Psoas muscle (tissue), 8 donors: ENCODE measurements around the gene ZC3H18. TPM values are rescaled to one million over a fixed set of nuclear protein-coding genes. Genes with fewer than 3 reads are reported as not detected.

Experiments
- ATAC-seq, 4 donors: fragments of 200-7000 bp; cut with Tn5 transposase; one replicate each; pipeline ENCODE4 v1.9.1; 2020; ENCODE audit warnings: moderate library complexity in 3 of 4, mild to moderate bottlenecking in 2 of 4
- DNase-seq, 2 donors: peaks; one replicate each; pipeline ENCODE4 v3.0.0-alpha.2; 2020
- H3K27ac ChIP-seq: fragments of 200-600 bp; one replicate; pipeline ENCODE4 v1.8.0; 2022
- H3K27me3 ChIP-seq, 3 donors: fragments of 200-600 bp in 1 of 3; one replicate each; pipeline versions ENCODE4 v1.6.1 to v1.8.0; 2013 to 2022; ENCODE audit warnings: low read length in 2 of 3, mild to moderate bottlenecking in 2 of 3, moderate library complexity in 1 of 3; ENCODE audit not compliant: insufficient read depth in 3 of 3
- H3K36me3 ChIP-seq, 2 donors: fragments of 200-600 bp in 1 of 2; one replicate each; pipeline versions ENCODE4 v1.6.1 to v1.8.0; 2013 to 2022; ENCODE audit warnings: low read depth in 1 of 2, mild to moderate bottlenecking in 1 of 2, moderate library complexity in 1 of 2; ENCODE audit not compliant: insufficient read depth in 1 of 2
- H3K4me1 ChIP-seq: fragments of 200-600 bp; one replicate; pipeline ENCODE4 v1.8.0; 2022
- H3K4me3 ChIP-seq: fragments of 200-600 bp; one replicate; pipeline ENCODE4 v1.8.0; 2022; ENCODE audit warnings: mild to moderate bottlenecking
- H3K9me3 ChIP-seq: fragments of 200-600 bp; one replicate; pipeline ENCODE4 v1.8.0; 2022
- WGBS, 3 donors: extraction: QIAGEN DNeasy Blood & Tissue Kit; methylation state at CpG; one replicate each; pipeline versions ENCODE4 v1.1.6 to v1.1.7; 2013; 5-methylcytosine and 5-hydroxymethylcytosine counted together
- intact Hi-C, 2 donors: fragments of 100-400 bp; cut with DNase I; formaldehyde crosslinking; loops; one replicate each; pipeline versions ENCODE4 v1.11.0 to v1.14.2; 2022
- polyA plus RNA-seq, 3 donors: library from polyadenylated mRNA; stranded (reverse); fragments of 200-250 nt; gene quantifications; one replicate each; pipeline ENCODE4 v1.2.3, GENCODE V29; 2013
- total RNA-seq, 4 donors: library from RNA; stranded (reverse); fragmentation: NEBNext Ultra II Directional in 2 of 4; extraction: Animal tissue kit (Norgen Biotek cat#: 25700) in 2 of 4; gene quantifications; one replicate each; pipeline versions ENCODE4 v1.2.1 to v1.2.4, GENCODE V29; 2021 to 2023
- TF ChIP-seq, protein P1 (sequence below): fragments of 200-600 bp; IDR thresholded peaks from one replicate; pipeline ENCODE4 v1.8.0; 2022; ENCODE audit warnings: antibody characterized with exemption
- donor health status: healthy with polysubstance abuse.
- donor health status: DM: no; HTN: no; CAD: no; lungs with moderate emphysema.
- donor health status: Bipolar disorder and iron deficiency.
- donor health status: healthy.
- donor health status: DM: yes; HTN: yes; CAD: no.
- donor health status: DM: no; HTN: no; CAD: no.
- donor health status: DM: no; HTN: no; CAD: no.
- donor health status: DM: yes; HTN: yes; CAD: no.

Gene ZC3H18
- total and polyA plus RNA-seq, 7 donors, result 19.9 to 36.0 (median 28.5) TPM

GRCh38 chr16:88560714-88561484 is 9.3 kb upstream of the ZC3H18 start:
- H3K27me3 ChIP-seq, result peaks cover 0 to 7% (median 3%) of the 10 kb centered on the region in 3 donors
- H3K4me3 ChIP-seq, result no peak overlapping the region
- intact Hi-C loops, result loop anchor here (2.0 to 10.0 kb wide), 2 partner anchors 116 to 366 kb away; no protein-coding TSS in a partner anchor
- H3K36me3 ChIP-seq, result no peaks in the 10 kb centered on the region
- TF ChIP-seq, protein P1, sequence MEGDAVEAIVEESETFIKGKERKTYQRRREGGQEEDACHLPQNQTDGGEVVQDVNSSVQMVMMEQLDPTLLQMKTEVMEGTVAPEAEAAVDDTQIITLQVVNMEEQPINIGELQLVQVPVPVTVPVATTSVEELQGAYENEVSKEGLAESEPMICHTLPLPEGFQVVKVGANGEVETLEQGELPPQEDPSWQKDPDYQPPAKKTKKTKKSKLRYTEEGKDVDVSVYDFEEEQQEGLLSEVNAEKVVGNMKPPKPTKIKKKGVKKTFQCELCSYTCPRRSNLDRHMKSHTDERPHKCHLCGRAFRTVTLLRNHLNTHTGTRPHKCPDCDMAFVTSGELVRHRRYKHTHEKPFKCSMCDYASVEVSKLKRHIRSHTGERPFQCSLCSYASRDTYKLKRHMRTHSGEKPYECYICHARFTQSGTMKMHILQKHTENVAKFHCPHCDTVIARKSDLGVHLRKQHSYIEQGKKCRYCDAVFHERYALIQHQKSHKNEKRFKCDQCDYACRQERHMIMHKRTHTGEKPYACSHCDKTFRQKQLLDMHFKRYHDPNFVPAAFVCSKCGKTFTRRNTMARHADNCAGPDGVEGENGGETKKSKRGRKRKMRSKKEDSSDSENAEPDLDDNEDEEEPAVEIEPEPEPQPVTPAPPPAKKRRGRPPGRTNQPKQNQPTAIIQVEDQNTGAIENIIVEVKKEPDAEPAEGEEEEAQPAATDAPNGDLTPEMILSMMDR, result no peak
- no peak for DNase-seq
- 53 to 67% (median 61%) methylated on average over 22 of the region's 22 CpGs for WGBS, 3 donors
- H3K27ac ChIP-seq, result no peak overlapping the region
- no peaks in the 10 kb centered on the region for H3K9me3 ChIP-seq
- no peak for ATAC-seq
- H3K4me1 ChIP-seq, result peaks cover 5% of the 10 kb centered on the region

- H3K4me1 ChIP-seq, result peaks cover 5% of the 10 kb centered on the region
- no peak overlapping the region for H3K27ac ChIP-seq
- H3K4me3 ChIP-seq, result no peak overlapping the region
- H3K27me3 ChIP-seq, result peaks cover 0 to 4% (median 0%) of the 10 kb centered on the region in 3 donors
- peak; percentile 43 to 78 (median 61) for ATAC-seq
- intact Hi-C loops, result loop anchor here (1.0 to 10.0 kb wide), 3 partner anchors 117 to 367 kb away; no protein-coding TSS in a partner anchor
- TF ChIP-seq, protein P1, result peak; percentile 60
- no peaks in the 10 kb centered on the region for H3K9me3 ChIP-seq
- peak; percentile 33 to 68 for DNase-seq
- 25 to 29% (median 25%) methylated on average over 20 to 24 of the region's 24 CpGs for WGBS, 3 donors
- H3K36me3 ChIP-seq, result no peaks in the 10 kb centered on the region
Measured at GRCh38 chr16:88561485-88562359, 8.5 kb upstream of the ZC3H18 start.

- TF ChIP-seq, protein P1, result no peak
- intact Hi-C loops, result loop anchor here (5.0 to 10.0 kb wide), 2 partner anchors 141 to 371 kb away; partner anchors contain the start of genes CTU2 (in 2 of the 2) and RNF166 (in 2 of the 2)
- 63 to 70% (median 67%) methylated on average over 6 of the region's 6 CpGs for WGBS, 3 donors
Measured at GRCh38 chr16:88566158-88566557, 4.0 kb upstream of the ZC3H18 start.

DNA sequence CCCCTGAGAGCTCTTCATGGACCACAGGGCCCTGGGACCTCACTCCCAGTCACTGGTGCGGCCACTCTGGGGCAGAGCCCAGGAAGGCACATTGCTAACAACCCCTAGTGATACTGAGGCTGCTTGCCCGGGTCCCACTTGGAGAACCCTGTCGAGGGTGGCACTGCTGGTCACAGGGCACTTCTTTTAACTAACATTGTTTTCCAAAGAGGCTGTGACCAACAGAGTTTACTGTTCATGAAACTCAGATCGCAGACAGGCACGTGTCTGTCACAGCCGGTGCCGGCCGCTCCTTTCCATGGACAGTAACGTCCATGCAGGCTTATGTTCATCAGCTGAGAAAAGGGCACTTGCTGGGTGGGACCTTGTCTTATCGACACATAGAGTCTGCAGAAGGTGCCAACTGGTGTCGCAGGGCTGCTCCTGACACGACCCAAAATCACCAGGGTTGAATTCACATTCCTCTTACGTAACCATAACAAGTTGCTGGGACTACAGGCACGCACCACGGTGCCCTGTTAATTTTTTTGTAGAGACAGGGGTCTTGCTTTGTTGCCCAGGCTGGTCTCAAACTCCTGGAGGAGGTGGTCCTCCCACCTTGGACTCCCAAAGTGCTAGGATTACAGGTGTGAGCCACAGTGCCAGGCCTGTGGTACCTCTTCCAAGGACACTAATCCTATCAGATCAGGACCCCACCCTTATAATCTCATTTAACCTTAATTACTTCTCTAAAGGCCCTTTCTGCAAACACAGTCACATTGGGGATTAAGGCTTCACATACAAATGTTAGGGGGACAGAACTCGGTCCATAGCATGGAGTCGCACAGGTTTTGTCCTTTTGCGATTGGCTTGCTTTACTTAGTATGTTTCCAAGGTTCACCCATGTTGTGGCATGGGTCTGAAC is 1.2 kb upstream of the ZC3H18 start:
- intact Hi-C loops, result loop anchor here (5.0 to 10.0 kb wide), 2 partner anchors 138 to 374 kb away; partner anchors contain the start of genes CTU2 (in 2 of the 2) and RNF166 (in 2 of the 2)
- no peaks in the 10 kb centered on the region for H3K9me3 ChIP-seq
- peaks cover 0 to 17% of the 10 kb centered on the region in 2 donors for H3K36me3 ChIP-seq
- 83 to 86% (median 86%) methylated on average over 18 of the region's 18 CpGs for WGBS, 3 donors
- H3K27me3 ChIP-seq, result no peaks in the 10 kb centered on the region
- TF ChIP-seq, protein P1, result no peak
- H3K27ac ChIP-seq, result no peak overlapping the region
- peaks cover 17% of the 10 kb centered on the region for H3K4me1 ChIP-seq
- DNase-seq (no peak), ATAC-seq (no peak)
- H3K4me3 ChIP-seq, result peak overlapping the region; percentile 72

More at GRCh38 chr16:88566158-88566557, 4.0 kb upstream of the ZC3H18 start:
- Histone ChIP-seq H3K36me3 (no peaks in the 10 kb centered on the region), H3K9me3 (no peaks in the 10 kb centered on the region), H3K27ac (no peak overlapping the region), H3K4me3 (no peak overlapping the region), H3K4me1 (peaks cover 7% of the 10 kb centered on the region), H3K27me3 (no peaks in the 10 kb centered on the region)
- no peak for DNase-seq
- no peak for ATAC-seq
